Midbrain (tissue), 1 donor: Measurements from ENCODE around the gene FIG4.
"Not testable (repeated sequence)": the region's sequence is repeated elsewhere in the genome, so short reads cannot be mapped to it uniquely, and the experiment has no call there.

ENCODE experiments used
- DNase-seq: peaks from one replicate; lab custom pipeline; 2025; lab: John Stamatoyannopoulos, UW

Gene FIG4

GRCh38 chr6:109760208-109760607, 69.1 kb downstream of the FIG4 start:
- DNase-seq, result no peak

- DNase-seq, result no peak
Measured at GRCh38 chr6:109762166-109762565, 71.1 kb downstream of the FIG4 start.

GRCh38 chr6:109762769-109763441, 71.8 kb downstream of the FIG4 start:
- DNase-seq, result no peak

GRCh38 chr6:109766167-109766566, 75.1 kb downstream of the FIG4 start:
- no peak for DNase-seq

DNA sequence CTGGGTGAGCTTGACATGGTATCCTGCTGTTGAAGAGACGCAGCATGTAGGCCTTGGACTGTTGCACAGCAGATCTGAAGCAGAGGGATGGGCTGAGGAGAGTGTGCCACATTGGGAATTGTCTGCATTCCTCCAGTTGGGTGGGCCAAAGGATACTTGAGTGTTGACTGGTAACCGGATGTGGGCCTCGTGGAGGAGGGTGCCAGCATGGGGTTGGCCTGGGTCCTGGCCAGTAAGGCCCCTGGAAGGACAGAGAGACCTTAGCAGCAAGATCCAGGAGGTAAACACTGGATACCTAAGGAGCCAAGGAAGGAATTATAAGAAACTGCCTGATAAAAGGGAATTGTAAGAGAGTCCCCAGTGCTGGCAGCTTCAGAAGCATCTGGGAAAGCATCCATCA, 76.9 kb downstream of the FIG4 start:
- DNase-seq, result no peak

GRCh38 chr6:109768485-109768884, 77.4 kb downstream of the FIG4 start:
- no peak for DNase-seq

DNA sequence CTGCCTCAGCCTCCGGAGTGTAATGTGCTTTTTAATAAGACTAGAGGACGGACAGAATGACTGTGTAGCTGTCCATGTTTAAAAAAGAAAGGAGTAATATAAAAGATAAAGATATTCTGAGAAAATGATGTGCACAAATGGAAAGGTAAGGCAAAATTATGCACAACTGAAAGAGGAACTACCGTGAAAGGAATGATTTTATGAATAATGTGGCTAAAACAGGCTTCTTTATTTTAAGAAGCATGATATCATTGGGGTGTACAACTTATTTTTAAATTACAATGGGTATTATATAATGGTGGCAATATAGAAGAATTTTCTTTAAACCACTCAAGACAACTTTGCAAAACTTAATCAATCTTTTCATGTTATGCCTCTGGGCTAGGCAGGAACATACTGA, 78.1 kb downstream of the FIG4 start:
- DNase-seq, result no peak

DNA sequence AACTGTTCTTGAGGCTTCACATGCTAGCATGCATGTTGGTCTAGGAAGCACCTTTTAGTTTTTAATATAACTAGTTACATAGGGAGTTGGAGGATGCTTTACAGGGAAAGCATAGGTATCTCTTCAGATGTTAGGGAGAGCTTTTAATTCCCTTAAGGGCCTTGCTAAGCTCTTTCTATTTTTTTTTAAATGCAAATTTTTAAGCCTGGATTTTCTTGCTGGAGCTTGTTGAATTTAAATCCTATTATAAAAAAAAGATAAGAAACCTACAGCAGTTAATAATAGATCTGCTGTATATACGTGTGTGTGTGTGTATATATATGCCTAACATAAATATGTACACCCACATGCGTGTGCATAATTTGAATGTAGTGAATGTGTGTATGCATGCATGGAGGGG, 79.0 kb downstream of the FIG4 start:
- DNase-seq, result no peak

GRCh38 chr6:109770779-109771178, 79.7 kb downstream of the FIG4 start:
- DNase-seq, result no peak

DNA sequence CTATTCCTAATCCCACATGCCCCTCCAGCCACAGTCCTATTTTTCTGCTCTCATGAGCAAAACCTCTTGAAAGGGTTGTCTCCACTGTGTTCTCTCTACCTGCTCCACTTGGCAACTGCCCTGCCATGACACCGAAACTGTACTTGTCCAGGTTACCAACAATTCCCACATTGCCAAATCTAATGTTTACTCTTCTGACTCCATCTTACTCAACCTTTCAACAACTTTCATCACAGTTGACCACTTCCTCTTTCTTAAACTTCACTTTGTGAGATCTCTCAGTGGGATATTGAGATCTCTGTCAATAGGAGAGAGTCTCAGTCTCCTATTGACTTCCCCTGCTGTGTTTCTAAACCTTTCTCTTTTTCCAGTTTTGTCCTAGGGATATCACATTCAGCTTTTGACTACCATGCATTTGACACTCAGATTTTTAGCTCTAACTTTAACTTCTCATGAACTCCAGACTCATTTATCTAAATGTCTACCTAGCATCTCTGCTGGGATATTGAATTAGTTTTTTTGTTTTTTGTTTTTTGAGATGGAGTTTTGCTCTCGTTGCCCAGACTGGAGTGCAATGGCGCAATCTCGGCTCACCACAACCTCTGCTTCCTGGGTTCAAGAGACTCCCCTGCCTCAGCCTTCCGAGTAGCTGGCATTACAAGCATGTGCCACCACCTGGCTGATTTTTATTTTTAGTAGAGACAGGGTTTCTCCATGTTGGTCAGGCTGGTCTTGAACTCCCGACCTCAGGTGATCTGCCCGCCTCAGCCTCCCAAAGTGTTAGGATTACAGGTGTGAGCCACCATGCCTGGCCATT, 81.1 kb downstream of the FIG4 start:
- DNase-seq, result not testable (repeated sequence)

GRCh38 chr6:109772883-109773431, 81.9 kb downstream of the FIG4 start:
- no peak for DNase-seq

GRCh38 chr6:109781001-109781400, 89.9 kb downstream of the FIG4 start:
- DNase-seq, result no peak

- no peak for DNase-seq
Measured at GRCh38 chr6:109782491-109782999, 91.4 kb downstream of the FIG4 start.

GRCh38 chr6:109783250-109783986, 92.3 kb downstream of the FIG4 start:
- DNase-seq, result no peak

DNA sequence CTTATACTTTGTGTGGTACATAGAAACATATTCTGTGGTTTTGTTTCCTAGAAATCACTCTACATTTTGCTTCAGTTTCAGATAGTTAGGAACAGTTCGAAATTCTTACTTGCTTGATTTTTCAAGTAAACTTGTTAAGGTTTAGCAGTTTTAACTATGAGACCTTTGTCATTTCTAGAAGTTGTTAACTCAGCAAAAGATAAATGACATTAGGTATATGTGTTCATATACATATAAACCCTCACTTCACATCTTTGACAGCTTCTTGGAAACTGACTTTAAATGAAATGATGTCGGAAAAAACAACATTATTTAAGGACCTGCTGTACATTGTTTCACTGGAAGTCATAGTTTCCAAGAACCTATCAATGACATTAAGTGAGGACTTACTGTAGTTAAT, 96.2 kb downstream of the FIG4 start:
- DNase-seq, result no peak

- DNase-seq, result no peak
Measured at GRCh38 chr6:109788687-109789086, 97.6 kb downstream of the FIG4 start.

GRCh38 chr6:109790131-109790530, 99.0 kb downstream of the FIG4 start:
- no peak for DNase-seq

- DNase-seq, result no peak
Measured at GRCh38 chr6:109791301-109791700, 100.2 kb downstream of the FIG4 start.

- no peak for DNase-seq
Measured at GRCh38 chr6:109793021-109793420, 101.9 kb downstream of the FIG4 start.

DNA sequence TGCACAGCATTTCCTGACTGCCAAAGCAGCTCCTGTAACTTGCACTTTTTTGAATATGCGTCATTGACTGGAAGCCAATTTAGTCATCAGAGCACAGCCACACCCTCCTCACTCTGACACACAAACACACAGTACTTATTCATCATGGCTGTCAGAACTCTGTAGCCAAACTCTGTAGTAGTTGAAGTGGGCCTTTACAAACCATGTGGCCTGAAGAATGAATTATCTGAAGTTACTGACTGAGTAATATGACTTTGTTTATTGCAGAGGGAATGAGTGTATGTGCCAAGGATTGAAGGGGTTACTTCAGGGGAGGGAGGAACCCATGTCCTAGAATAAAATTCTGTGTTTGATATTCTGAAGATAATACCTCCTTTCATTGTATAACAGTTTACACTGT, 102.7 kb downstream of the FIG4 start:
- DNase-seq, result no peak

DNA sequence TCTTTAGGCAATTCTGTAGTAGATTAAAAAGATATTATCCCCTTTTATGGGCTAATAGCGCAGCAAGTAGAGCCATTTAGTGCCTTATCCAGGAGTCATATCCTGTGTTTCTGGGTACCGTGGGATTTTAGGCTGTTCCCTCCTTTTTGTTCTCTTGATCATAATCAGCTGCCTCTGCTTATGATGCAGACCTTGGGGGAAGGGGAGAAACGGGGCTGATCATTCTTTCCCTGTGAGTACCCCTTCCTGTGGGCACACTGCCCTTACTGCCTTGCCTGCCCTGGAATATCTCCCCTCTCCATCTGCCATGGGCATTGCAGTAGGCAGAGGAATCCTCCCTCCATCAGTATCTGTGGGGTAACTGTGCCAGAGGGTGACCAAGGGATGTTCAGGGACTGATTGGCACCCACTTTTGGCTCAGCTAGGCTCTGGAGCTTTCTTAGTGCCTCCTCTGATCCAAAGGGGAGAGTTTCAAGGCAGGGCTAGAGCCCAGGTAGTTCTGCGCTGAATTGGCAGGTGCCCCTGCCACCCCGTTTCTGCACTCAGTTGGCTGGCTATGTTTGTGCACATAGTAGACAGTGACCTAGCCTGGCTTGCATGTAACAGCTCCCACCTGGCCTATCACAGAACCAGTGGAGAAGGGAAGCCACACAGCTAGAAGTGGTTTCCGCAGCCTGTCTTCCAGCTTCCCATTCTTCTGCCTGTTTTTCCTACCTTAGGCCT, 103.3 kb downstream of the FIG4 start:
- DNase-seq, result no peak
